Dedifferentiated amniotic fluid mesenchymal stem cell (primary cell): Measurements from ENCODE around the gene ARHGEF11.
"Not testable (repeated sequence)": the region's sequence is repeated elsewhere in the genome, so short reads cannot be mapped to it uniquely, and the experiment has no call there.

Experiments
- DNase-seq: peaks from one replicate; pipeline ENCODE4 v3.0.0-alpha.2; 2016; ENCODE audit errors: extremely low spot score

ARHGEF11 gene

DNA sequence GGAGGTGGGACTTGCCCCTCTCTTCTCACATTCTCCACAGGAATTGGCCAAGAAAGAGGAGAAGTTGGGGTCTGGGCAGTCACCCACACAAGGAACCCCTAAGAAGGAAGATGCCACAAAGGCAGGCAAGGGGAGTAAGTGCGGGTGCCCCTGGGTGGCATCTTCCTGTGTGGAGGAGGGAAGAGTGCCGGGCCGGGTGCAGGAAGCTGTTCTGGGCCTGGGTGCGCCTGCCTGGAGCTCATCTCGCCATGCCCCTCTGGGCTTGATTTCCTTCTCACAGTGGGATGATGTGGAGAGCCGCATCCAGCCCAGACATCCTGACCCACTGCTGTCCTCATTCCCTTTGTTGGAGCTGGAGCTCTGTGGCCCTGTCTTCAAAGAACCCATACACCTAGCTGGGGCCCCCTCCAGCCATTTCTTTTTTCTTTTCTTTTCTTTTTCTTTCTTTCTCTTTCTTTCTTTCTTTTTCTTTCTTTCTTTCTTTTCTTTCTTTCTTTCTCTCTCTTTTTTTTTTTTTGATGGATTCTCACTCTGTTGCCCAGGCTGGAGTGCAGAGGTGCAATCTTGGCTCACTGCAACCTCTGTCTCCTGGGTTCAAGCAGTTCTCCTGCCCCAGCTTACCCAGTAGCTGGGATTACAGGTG is 115.8 kb downstream of the ARHGEF11 start:
- no peak for DNase-seq

GRCh38 chr1:156928043-156928602 is 117.4 kb downstream of the ARHGEF11 start:
- DNase-seq = no peak

DNA sequence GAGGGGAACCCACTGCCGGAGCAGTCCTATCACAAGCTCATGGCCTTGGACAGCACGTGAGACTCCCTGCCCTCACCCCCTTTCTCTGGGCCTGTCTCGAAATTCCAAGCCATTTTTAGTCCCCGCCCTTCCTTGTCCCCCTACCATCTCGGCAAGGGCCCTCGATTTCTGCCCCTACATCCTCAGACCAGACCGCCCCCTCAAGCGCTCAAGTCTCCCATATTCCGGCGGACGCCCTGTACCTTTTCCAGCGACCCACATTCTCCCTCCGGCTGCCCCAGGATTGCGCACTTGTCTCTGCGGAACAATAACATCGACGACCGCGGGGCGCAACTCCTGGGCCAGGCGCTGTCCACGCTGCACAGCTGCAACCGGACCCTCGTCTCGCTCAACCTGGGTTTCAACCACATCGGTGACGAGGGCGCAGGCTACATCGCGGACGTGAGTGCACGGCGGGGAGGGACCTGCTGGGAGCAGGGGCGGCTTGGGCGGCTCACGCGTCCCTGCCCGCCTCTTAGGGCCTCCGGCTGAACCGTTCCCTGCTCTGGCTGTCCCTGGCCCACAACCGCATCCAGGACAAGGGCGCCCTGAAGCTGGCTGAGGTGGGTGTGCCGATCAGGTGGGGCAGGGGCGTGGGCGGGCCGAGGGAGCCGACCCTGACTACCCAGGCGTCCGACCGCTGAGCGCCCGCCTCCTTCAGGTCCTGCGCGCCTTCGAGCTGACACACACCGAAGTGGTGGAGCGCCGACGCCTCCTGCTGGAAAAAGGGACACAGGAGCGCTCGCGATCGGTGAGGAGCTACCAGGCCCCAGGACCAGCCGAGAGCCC is 118.1 kb downstream of the ARHGEF11 start:
- peak; percentile 47 for DNase-seq

DNA sequence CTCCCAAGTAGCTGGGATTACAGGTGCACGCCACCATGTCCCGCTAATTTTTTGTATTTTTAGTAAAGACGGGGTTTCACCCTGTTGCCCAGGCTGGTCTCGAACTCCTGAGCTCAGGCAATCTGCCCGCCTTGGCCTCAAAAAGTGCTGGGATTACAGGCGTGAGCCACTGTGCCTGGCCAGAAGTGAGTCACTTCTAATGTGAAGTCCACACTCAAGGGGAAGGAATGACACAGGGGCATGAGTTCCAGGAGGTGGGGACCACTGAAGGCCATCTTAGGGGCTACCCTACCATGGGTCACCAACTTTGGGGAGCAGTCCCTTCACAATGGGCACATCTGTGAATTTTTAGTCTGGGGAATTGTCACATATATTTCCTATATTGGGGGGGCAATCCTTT is 118.8 kb downstream of the ARHGEF11 start:
- DNase-seq = not testable (repeated sequence)

- no peak for DNase-seq
Measured at GRCh38 chr1:156926175-156926574, 119.4 kb downstream of the ARHGEF11 start.

GRCh38 chr1:156925154-156926010 is 120.2 kb downstream of the ARHGEF11 start:
- DNase-seq = no peak

- DNase-seq = no peak
Measured at GRCh38 chr1:156924478-156925153, 120.9 kb downstream of the ARHGEF11 start.

- DNase-seq = no peak
Measured at GRCh38 chr1:156923670-156924477, 121.7 kb downstream of the ARHGEF11 start.

DNA sequence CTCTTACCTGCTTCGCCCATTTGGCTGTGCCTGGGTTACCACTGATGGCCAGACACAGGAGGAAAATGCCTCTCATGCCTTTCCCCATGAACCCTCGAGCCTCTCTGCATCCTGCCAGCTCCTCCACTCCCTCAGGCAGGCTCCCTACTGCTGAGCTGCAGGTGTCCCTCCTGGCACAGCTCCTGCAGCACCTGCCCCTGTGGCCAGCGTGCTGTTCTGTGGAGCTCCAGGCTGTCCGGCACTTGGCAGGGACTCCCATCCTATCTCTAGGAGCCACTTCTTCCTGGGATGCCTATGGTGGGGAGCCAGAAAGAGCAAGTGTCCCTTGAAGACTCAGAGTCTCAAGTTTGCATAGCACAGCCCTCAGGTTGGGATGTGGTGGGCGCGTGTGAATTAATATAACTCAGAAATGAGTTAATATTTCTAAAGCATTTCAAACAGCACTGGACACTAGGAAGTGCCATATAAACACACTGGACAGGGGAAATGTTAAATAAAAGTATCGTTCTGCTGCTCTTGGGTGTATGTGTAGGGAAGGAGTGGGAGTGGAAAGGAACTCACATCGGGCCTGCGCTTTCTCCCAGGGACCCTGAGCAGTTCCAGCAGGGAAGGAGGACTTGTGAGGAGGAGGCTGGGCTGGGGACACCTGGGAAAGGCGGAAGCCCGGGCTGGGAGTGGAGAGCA is 122.4 kb downstream of the ARHGEF11 start:
- DNase-seq = no peak

DNA sequence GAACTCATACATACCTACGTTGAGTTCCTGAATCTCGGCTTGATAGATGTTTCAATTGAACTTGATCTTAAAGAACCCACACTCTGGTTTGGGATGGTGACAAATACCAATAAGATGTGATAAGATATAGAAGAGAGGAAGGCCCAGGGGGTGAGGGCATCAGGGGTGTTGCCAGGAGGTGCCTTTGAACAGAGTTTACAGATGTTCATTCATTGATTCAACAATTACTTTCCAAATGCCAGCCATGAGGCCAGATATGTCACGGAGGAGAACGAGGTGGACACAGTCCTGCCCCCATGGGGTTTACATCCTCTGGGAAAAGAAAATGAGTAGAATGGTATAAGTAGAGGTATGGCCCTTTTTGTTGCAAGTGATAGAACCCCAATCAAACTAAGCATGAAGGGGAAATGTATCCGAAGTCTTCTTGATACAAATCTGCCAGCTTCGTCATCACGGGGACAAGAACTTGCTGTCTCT is 124.5 kb downstream of the ARHGEF11 start:
- no peak for DNase-seq

DNA sequence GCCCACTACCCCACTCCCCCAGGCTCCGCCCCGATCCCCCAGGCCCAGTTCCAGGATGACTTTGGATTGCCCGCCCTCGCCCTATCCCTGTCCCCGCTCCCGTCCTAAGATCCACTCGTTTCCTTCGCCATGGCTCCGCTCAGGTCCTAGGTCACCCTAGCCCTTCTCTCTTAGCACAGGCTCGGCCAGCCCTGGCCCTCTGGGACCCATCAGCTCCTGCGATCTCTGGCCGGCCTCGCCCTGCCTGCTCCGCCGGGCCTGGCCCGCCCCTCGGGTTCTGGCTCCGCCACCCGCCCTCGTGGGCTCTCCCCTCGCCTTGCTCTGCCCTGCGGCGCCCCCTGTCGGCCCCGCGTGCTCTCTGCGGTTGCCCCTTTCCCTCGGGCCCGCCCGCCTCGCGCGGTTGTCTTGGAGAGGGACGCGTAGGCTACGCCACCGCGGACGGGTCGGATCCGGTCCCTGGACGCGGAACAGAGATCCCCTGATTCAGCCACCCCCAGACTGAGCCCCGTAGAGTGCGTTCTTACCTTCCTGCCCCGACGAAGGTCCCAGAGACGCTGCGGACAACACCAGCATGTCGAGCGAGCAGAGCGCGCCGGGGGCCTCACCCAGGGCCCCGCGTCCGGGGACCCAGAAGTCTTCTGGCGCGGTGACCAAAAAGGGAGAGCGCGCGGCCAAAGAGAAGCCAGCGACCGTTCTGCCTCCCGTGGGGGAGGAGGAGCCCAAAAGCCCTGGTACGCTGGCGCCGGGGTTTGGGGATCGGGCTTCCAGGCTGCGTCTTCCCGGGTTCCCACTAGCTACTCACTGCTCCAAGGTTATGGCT is 125.1 kb downstream of the ARHGEF11 start, which contains the start of gene LRRC71:
TSS of gene LRRC71 (plus strand) at position 400 of the 820 bp plus-strand sequence. CDS start at position 572, 172 bp downstream.
- DNase-seq = peak; percentile 61

DNA sequence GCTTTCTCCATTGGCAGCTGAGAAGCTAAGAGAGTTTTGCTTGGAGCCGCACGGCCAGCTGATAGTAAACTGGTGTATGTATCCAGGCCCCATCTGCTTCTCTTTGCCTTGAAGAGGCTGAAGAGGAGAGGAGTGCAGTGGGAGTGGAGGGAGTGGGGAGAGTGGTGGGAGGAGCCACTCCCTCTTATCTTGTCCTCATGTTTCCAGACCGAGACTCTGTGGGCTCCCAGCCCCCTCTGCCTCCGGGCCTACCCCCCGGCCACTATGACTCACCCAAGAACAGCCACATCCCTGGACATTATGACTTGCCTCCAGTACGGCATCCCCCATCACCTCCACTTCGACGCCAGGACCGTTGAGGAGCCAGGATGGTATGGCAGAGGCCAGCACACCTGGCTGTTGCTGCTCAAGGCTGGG is 131.1 kb downstream of the ARHGEF11 start:
- no peak for DNase-seq

DNA sequence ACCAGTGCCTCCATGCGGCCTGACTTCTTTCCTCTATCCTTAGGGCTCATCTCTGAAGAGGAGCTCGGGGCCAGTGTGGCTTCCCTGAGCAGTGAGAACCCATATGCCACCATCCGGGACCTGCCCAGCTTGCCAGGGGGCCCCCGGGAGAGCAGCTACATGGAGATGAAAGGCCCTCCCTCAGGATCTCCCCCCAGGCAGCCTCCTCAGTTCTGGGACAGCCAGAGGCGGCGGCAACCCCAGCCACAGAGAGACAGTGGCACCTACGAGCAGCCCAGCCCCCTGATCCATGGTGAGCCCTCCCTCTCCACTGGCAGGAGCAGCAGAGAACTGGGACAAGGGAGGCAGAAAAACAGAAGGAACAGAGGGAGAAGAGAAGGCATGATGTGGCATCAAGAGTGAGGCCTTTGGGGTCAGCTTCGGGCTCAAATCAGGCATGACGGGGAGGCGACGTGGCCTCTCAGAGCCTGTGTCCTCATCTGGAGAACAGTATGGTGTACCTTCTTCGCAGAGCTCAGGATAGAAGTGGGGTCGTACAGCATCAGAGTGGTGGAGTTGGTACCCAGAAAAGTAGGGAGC is 131.6 kb downstream of the ARHGEF11 start:
- DNase-seq = no peak

DNA sequence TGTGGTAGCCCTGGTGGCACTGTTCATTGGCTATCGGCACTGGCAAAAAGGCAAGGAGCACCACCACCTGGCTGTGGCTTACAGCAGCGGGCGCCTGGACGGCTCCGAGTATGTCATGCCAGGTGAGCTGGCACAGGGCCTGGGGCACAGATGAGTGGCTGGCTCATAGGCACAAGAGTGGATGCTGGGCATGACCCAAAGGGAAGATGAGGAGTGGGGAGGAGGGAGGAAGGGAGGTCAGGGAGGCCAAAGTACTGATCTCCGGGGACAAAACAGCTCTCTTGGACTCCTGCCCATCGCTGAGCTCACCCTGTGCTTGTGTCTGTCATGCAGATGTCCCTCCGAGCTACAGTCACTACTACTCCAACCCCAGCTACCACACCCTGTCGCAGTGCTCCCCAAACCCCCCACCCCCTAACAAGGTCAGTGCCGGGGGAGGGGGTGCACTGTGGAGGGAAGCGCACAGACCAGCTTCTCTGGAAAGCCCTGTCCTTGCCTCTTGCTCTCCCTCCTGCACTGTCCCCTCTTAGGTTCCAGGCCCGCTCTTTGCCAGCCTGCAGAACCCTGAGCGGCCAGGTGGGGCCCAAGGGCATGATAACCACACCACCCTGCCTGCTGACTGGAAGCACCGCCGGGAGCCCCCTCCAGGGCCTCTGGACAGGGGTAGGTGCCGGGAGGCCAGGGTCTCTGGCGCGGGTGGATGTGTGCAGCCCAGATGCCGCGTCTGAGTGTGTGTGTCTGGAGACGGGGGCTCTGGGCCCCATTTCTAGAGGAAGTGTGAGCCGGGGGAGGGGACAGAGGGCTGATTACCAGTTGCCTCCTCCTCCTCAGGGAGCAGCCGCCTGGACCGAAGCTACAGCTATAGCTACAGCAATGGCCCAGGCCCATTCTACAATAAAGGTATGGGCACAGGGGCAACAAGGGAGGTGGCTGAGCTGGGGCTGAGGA is 132.4 kb downstream of the ARHGEF11 start:
- DNase-seq = no peak

- no peak for DNase-seq
Measured at GRCh38 chr1:156912310-156912709, 133.2 kb downstream of the ARHGEF11 start.

DNA sequence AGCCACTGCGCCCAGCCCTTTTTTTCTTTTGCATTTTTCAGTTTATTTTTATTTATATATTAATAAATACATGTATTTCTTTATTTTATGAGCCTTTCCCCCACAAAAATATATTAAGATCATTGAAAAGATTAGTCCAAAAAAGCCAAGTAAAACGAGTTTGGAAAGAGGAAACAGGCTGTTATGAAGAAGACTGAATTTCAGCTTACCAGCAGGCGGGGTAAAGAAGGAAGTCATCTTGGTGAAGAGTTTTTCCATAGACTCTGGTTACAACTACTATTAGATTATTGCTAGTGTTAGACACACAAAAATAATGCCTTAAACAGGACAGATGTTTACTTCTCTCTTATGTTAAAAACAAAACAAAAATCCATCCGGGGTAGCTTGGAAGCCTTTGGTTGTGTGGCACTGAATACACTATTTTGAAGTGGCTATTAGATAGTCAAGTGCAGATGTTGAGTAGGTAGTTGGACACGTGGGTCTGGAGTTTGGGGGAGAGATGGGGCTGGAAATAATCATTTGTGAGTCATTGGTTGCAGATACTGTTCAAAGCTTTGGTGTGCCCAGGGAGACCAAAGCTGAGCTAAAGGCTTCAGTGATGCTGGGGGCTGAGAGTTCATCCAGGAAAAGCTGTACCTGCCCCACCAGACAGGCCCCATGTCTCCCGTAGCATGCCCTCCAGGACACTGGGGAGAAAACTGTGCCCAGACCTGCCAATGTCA is 133.8 kb downstream of the ARHGEF11 start:
- no peak for DNase-seq
